Activated CD4-positive, CD25-positive, alpha-beta regulatory T cell treated with anti-CD3 and anti-CD28 coated beads, Interleukin-2, amount 50 U/mL, for 16 hours (primary cell): ENCODE results near the gene BCO2.
"Not testable (repeated sequence)": the region's sequence is repeated elsewhere in the genome, so short reads cannot be mapped to it uniquely, and the experiment has no call there.

Experiments used
- DNase-seq: peaks from one replicate; pipeline ENCODE4 v3.0.0-alpha.2; 2020; ENCODE audit warnings: low read depth, low spot score

The BCO2 gene

DNA sequence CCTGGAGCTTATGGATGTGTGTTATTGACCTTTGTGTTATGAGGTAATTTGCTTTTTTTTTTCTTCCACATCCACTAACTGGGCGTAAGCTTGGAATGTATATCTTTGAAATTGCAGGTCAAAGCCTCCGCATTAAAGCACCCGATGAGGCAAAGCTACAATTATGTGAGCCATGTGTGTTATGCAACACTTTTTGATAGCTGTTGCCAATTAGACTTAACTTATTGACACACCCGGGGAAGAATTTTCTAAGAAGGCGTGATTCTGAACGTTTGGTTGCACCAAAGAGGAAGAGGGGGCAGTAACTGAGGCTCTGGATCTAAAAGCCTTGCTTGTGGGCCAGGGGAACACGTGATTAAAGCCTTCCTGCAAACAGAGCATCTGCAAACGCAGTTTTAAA is 8.8 kb upstream of the BCO2 start:
- no peak for DNase-seq

GRCh38 chr11:112167145-112167544 is 8.2 kb upstream of the BCO2 start, which contains the start of gene TEX12:
Gene TEX12 (plus strand): TSS chr11:112167372. CDS start chr11:112169269, 1,897 bp downstream.
- no peak for DNase-seq

GRCh38 chr11:112172362-112172994 is 2.8 kb upstream of the BCO2 start:
- no peak for DNase-seq

DNA sequence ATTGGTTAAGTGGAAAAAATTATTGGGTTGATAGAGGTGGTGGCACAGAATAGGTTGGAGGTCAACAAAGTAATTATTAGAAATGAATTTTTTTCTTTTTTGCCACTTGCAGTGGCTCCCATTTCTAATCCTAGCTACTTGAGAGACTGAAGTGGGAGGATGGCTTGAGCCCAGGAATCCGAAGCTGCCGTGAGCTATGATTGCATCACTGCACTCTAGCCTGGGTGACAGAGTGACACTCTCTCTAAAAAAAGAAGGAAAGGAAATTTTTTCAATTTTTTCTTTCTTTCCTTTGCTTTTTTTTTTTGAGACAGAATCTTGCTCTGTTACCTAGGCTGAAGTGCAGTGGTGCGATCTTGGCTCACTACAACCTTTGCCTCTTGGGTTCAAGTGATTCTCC is 2.2 kb upstream of the BCO2 start:
- no peak for DNase-seq

DNA sequence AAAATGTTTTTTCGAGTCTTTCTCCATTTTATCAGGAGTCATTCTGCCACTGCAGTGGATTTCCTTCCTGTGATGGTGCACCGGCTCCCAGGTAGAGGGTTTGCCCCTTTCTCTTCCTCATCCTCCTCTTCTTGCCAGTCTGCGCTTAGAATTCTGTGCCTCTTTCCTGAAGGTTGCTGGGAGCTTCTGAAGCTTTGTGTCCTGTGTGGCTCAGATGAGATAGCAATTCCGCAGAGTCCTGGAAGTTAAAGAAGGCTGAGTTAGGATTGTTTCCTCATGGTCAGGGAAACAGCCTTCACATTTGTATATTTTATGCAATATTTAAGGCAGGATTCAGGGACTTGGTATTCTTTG is 264 bp downstream of the BCO2 start:
- no peak for DNase-seq

DNA sequence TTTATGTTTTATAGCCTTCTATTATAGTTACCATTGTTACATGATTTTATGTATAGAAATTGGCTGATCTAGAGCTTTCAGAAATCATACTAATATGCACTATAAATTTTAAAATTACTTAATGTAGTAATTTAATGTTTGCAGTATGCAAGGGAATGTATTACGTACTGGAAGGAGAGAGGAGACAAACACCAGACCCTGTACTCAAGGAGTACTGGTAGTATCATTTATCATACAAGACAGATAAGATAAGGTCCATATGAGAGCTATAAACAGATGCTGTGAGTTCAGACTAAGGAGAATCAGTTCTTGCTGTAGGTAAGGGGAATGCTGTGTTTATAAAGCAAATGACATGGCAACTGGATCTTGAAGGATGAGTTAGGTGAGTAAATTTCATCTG is 765 bp downstream of the BCO2 start:
- no peak for DNase-seq

DNA sequence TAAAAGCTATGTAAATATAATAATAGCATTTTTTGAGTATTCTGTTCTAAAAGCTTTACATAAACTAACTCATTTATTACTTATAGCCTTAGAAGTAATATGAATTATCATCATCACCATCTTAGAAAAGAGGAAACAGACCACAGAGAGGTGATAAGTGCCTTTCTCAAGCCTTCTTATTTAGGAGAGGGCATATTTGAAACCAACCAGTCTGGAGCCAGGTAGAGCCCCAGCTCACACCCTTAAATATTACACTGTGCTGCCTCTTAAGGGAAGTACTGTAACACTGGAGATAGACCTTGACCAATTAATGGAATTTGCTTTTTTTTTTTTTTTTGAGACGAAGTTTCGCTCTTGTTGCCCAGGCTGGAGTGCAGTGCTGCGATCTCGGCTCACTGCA is 2.3 kb downstream of the BCO2 start:
- DNase-seq = no peak

DNA sequence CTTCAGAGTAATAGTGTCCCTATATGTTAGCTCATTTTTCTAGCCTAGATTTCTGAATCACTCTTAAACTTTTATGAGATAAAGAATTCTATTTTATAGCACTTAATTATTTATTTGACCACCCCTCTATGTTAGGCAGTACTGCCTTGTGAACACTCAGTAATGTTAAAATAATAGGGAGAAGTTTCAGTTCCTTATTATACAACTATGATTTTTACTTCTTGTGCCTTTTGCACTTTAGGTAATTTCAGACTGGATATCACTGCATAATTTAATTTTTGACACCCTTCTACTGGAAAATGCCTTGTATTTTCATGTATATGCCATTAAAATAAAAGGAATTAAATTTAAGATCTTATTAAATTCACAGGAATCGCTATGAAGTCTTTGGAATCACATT is 3.1 kb downstream of the BCO2 start:
- DNase-seq = no peak

DNA sequence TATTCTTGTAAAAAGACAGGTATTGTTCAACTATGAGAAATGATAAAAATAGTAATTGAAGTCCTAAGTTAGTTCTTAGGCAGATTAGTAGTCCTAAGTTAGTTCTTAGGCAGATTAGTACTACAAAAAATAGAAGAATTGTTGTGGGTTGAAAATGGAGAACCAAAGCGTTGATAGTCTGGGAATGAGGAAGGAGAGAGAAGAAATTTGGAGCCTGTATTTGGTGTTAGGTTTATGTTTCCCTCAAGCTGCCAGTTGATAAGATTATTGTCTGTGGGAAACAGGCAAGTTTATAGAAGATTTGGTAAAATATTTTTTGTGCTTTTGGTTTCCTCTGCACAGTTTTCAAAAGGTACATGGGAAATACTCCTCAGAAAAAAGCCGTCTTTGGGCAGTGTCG is 3.6 kb downstream of the BCO2 start:
- DNase-seq = no peak

GRCh38 chr11:112179601-112180000 is 4.3 kb downstream of the BCO2 start:
- DNase-seq = no peak

DNA sequence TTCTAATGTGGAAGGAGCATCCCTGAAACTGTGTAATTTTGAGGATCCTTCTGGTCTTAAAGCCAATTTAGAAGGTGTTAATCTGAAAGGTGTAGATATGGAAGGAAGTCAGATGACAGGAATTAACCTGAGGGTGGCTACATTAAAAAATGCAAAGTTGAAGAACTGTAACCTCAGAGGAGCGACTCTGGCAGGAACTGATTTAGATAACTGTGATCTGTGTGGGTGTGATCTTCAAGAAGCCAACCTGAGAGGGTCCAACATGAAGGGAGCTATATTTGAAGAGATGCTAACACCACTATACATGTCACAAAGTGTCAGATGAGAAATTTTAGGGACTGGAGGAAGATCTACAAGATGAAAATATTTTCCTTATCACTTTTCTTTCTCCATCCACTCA is 7.6 kb downstream of the BCO2 start:
- DNase-seq = no peak

DNA sequence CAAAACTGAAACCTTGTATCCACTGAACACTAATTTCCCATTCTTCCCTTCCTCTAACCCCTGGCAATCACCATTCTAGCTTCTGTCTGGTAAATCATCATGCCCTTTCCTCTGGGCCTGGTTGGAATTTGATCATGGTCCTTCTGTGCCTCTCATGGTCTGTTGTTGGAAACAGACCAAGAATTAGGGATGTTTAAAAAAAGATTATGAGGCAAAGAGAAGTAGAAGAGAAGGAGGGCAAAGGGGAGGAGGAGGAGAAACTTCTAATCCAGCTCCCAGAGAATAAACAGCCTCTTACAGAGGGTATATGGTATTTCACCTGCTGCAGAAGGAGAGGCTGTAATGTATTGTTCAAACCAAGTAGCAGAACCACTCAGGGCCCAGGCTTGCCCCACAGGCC is 10.6 kb downstream of the BCO2 start:
- DNase-seq = no peak

- no peak for DNase-seq
Measured at GRCh38 chr11:112186304-112186703, 11.0 kb downstream of the BCO2 start.

DNA sequence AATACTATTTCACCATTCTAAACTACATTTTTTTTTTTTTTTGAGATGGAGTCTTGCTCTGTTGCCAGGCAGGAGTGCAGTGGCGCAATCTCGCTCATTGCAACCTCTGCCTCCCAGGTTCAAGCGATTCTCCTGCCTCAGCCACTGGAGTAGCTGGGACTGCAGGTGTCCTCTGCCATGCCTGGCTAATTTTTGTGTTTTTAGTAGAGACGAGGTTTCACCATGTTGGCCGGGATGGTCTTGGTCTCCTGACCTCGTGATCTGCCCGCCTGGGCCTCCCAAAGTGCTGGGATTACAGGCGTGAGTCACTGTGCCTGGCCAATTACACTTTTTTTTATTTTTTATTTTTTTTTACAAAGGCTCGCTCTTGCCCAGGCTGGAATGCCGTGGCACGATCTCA is 19.8 kb downstream of the BCO2 start:
- not testable (repeated sequence) for DNase-seq

DNA sequence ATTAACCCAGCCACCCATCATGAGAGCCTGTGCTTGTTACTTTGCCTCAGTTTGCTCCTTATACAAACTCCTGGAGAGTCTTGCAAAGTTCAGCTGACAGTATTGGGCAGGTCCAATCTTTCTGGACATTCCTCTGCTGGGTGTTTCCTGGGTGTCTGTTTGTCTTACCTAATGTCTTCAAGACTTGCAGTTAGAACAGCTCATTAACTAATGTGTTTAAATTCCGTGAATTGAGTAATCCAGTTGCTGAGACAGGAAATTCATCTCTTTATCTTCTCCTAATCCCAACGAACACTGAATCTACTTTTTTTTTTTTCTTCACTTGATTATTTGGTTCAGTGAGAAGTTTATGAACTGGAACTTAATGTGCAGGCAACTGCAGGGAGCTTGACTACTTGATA is 20.6 kb downstream of the BCO2 start:
- DNase-seq = no peak

- DNase-seq = no peak
Measured at GRCh38 chr11:112196519-112197087, 21.3 kb downstream of the BCO2 start.

DNA sequence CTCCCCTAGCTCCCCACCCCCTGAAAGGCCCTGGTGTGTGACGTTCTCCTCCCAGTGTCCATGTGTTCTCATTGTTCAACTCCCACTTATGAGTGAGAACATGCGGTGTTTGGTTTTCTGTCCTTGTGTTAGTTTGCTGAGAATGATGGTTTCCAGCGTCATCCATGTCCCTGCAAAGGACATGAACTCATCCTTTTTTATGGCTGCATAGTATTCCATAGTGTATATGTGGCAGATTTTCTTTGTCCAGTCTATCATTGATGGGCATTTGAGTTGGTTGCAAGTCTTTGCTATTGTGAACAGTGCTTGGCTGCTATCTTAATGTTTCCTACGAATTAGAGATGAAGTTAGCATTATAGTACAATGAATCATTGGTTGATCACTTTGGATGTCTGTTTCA is 23.8 kb downstream of the BCO2 start:
- DNase-seq = not testable (repeated sequence)

DNA sequence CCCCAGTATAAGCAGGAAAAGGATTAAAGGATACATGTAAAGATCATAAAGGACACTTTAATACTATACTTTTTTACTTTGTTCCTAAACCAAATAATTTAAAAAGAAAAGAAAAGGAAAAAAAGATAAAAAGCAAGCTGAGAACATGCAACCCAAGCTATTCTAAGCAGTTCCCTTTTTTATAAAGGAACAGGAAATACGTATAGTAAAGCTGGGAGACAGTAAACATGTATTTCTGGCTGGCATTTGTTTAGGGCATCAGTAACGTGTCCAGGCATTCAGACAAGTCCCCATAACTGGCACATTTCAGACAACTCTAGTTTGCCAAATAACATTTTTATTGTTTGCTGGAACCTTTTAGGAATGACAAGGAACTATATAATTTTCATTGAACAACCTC is 24.9 kb downstream of the BCO2 start:
- no peak for DNase-seq

- no peak for DNase-seq
Measured at GRCh38 chr11:112206071-112206470, 30.8 kb downstream of the BCO2 start.

DNA sequence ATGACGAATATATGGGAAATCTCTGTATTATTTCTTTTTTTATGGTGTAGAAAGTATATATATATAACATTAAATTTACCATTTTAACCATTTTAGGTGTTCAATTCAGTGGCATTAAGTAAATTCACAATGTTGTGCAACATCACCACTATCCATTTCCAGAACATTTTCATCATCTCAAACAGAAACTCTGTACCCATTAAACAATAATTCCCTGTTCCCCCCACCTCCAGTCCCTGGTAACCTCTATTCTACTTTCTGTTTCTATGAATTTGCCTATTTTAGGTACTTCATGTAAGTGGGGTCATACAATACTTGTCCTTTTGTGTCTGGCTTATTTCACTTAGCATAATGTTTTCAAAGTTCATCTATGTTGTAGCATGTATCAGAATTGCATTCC is 35.6 kb downstream of the BCO2 start:
- no peak for DNase-seq

- DNase-seq = no peak
Measured at GRCh38 chr11:112211536-112211935, 36.2 kb downstream of the BCO2 start.

- no peak for DNase-seq
Measured at GRCh38 chr11:112212290-112212689, 37.0 kb downstream of the BCO2 start.

DNA sequence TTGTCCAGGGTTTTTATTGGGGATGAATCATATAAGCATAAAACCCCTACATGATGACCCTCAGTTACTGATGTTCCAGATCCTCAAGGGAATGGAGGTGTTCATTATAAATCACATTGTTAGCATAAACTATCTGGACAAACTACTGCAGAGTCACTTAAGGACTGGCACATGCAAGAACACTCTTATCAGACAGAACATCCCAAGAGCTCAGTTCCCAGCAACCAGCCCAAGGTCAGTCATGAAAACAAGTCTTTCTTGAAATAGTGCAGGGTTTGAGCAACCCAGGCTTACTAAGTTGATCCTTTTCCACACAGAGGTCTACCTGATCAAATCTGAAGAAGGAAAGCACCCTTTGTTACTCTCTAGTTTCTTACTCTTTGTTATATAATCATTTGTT is 37.4 kb downstream of the BCO2 start:
- no peak for DNase-seq

- DNase-seq = no peak
Measured at GRCh38 chr11:112213753-112214152, 38.4 kb downstream of the BCO2 start.
